Cardiac fibroblast (primary cell): ENCODE results near the gene SMARCA1.
"Not testable (repeated sequence)": the region's sequence is repeated elsewhere in the genome, so short reads cannot be mapped to it uniquely, and the experiment has no call there.

Source experiments
- DNase-seq, 2 donors: peaks; one replicate each; pipeline versions ENCODE4 v3.0.0 to v3.0.0-alpha.2; 2010; ENCODE audit warnings: low read depth in 2 of 2
- H3K4me3 ChIP-seq, 2 donors: replicated peaks in 1 of 2; 1 replicate in 1 of 2; 2 replicates in 1 of 2; pipeline ENCODE4 v1.5.1; 2011; ENCODE audit warnings: low read depth in 2 of 2, low read length in 2 of 2, mild to moderate bottlenecking in 2 of 2, moderate library complexity in 1 of 2
- TF ChIP-seq, protein P1 (sequence below): IDR thresholded peaks from one replicate; pipeline ENCODE4 v1.5.1; 2011; ENCODE audit warnings: low read depth, mild to moderate bottlenecking, low read length, inconsistent platforms

SMARCA1 gene, protein sequence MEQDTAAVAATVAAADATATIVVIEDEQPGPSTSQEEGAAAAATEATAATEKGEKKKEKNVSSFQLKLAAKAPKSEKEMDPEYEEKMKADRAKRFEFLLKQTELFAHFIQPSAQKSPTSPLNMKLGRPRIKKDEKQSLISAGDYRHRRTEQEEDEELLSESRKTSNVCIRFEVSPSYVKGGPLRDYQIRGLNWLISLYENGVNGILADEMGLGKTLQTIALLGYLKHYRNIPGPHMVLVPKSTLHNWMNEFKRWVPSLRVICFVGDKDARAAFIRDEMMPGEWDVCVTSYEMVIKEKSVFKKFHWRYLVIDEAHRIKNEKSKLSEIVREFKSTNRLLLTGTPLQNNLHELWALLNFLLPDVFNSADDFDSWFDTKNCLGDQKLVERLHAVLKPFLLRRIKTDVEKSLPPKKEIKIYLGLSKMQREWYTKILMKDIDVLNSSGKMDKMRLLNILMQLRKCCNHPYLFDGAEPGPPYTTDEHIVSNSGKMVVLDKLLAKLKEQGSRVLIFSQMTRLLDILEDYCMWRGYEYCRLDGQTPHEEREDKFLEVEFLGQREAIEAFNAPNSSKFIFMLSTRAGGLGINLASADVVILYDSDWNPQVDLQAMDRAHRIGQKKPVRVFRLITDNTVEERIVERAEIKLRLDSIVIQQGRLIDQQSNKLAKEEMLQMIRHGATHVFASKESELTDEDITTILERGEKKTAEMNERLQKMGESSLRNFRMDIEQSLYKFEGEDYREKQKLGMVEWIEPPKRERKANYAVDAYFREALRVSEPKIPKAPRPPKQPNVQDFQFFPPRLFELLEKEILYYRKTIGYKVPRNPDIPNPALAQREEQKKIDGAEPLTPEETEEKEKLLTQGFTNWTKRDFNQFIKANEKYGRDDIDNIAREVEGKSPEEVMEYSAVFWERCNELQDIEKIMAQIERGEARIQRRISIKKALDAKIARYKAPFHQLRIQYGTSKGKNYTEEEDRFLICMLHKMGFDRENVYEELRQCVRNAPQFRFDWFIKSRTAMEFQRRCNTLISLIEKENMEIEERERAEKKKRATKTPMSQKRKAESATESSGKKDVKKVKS

DNA sequence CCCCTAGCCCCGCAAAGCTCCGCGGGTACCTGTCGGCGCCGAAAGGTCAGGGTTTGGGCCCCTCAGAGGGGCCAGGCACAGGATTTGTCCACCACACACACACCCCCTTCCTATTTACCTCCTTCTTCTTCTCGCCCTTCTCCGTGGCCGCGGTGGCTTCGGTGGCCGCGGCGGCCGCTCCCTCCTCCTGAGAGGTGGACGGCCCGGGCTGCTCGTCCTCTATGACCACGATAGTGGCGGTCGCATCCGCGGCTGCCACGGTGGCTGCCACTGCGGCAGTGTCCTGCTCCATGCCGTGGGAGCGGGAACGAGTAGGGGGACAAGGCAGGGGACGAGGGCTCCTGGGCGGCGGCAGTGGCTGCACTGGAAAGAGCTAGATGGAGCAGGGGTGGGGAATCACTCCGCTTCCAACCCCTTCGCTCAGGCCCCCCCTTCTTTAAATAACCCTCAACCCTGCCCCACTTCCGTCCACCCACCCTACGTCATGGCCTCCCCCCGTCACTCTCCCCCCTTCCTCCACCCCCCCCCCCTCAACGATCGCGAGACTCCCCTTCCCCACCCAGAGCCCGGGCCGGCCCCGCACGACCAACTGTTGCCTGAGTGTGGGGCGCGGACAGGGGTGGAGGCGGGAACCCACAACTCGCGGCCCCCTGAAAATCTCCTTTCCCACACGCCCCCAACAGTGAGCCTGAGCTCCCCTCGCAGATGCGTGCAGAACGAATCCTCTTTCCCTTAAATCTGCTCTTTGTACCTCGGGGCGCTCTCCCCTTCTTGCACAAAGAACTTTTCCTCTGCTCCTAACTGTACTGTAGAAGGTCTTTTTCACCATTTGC, at the start of gene SMARCA1:
Gene SMARCA1 (minus strand): TSS at position 412 of the 833 bp plus-strand sequence. CDS start 120 bp downstream, at position 292.
- peak; percentile 42 to 76 for DNase-seq
- peak within 1 kb of the TSS; percentile 79 to 80 for H3K4me3 ChIP-seq
- TF ChIP-seq, protein P1, sequence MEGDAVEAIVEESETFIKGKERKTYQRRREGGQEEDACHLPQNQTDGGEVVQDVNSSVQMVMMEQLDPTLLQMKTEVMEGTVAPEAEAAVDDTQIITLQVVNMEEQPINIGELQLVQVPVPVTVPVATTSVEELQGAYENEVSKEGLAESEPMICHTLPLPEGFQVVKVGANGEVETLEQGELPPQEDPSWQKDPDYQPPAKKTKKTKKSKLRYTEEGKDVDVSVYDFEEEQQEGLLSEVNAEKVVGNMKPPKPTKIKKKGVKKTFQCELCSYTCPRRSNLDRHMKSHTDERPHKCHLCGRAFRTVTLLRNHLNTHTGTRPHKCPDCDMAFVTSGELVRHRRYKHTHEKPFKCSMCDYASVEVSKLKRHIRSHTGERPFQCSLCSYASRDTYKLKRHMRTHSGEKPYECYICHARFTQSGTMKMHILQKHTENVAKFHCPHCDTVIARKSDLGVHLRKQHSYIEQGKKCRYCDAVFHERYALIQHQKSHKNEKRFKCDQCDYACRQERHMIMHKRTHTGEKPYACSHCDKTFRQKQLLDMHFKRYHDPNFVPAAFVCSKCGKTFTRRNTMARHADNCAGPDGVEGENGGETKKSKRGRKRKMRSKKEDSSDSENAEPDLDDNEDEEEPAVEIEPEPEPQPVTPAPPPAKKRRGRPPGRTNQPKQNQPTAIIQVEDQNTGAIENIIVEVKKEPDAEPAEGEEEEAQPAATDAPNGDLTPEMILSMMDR = no peak

DNA sequence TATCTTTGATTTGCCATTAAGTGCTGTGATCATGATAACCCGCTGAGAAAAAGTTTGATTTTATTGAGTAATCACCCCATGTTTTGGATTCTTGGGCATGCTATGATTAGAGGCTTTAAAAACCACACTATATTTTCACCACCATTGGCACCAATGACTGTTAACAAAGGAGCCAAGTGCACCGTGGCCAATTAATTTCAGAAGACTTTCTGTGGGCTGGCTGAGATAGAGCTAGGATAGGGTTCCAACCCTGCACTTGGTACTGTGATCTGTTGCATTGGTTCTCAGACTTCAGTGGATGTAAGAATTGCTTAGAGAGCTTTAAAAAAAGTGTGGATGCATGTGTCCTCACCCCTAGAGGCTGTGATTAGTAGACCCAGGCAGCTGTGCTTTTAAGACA, 49.1 kb upstream of the SMARCA1 start:
- TF ChIP-seq, protein P1 = no peak
- no peak for DNase-seq
- no peak overlapping the region for H3K4me3 ChIP-seq

DNA sequence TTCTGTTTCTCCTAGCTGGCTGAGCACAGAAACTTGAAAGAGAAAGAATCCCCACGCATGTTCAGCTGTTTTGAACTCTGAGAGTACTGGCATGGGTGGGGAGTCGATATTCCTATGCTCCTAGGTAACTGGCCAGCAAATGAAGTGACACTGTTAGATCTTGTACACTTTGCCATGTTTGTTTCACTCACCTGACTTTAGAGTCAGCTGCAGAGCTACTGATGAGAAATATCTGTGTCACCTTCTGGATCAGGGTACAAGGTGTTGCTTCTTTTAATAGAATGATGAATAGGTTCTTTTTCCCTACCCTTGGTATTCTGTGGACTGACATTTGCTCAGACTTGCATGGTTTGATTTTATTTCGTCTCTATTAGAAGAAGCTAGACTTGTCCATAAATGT, 45.1 kb upstream of the SMARCA1 start:
- TF ChIP-seq, protein P1 = no peak
- no peak overlapping the region for H3K4me3 ChIP-seq
- no peak for DNase-seq

DNA sequence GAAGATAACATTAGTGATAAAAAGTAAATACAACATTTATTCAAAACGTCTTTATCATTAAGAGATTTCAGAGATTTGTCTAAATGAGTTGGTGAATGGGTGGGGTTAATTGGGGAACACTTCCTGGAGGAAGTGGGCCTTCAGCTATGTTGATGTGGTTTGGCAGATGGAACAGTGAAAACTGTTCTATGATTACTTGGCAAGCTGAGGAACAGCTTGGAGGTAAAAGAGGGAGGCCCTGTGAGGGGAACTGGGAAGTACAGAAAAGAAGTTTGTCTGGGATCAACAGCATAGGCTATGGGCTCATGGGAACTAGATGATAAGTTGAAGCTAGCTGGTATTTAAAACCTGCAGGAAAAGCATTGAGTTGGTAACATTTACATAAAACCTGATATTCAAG, 42.8 kb upstream of the SMARCA1 start:
- no peak overlapping the region for H3K4me3 ChIP-seq
- peak in 1 of 2 donors; percentile 78 for DNase-seq
- TF ChIP-seq, protein P1 = no peak

DNA sequence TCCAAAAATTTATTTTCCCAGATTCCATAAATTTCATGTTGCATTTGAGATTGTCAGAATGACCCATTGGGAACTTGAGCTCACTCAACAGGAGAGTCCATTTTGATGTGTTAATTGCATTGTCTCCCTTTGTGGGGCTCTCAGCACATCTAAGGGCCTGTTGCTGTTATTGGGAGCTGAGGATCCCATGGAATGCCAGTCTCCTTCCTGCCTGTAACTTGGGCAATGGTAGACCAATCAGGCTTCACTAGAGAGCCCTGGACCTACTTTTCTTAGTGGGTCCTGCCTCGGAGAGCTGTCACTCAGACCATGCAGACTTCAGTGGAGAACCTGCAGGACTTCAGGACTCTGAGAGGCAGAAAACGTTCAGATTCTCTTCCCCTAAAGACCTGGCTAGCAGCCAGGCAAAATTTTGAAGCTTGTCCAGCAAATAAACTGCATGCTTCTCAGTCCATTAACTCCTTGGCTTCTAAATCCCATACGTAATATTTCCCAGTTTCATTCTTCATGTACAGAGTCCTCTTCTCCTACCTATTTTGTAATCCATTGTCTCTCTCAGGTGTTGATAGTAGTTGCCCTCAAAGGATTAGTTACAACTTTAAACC, 41.9 kb upstream of the SMARCA1 start:
- TF ChIP-seq, protein P1 = no peak
- peak in 1 of 2 donors; percentile 62 for DNase-seq
- H3K4me3 ChIP-seq = no peak overlapping the region

DNA sequence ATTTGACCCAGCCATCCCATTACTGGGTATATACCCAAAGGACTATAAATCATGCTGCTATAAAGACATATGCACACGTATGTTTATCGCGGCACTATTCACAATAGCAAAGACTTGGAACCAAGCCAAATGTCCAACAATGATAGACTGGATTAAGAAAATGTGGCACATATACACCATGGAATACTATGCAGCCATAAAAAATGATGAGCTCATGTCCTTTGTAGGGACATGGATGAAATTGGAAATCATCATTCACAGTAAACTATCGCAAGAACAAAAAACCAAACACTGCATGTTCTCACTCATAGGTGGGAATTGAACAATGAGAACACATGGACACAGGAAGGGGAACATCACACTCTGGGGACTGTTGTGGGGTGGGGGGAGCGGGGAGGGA, 41.1 kb upstream of the SMARCA1 start:
- not testable (repeated sequence) for H3K4me3 ChIP-seq, DNase-seq
